Hepatocyte (in vitro differentiated cells): ENCODE measurements around the gene KIAA0825. TPM values are rescaled to one million over a fixed set of nuclear protein-coding genes. Genes with fewer than 3 reads are reported as not detected.

ENCODE experiments used
- DNase-seq: peaks from one replicate; pipeline ENCODE4 v3.0.0-alpha.2; 2016; ENCODE audit warnings: low spot score
- H2AFZ ChIP-seq: fragments of 200-600 bp; sonication (generic); 2 replicates; pipeline ENCODE4 v1.6.0; 2016; ENCODE audit warnings: antibody characterized with exemption, mild to moderate bottlenecking
- H3K27ac ChIP-seq: fragments of 200-600 bp; sonication (generic); 2 replicates; pipeline ENCODE4 v1.5.1; 2016; ENCODE audit warnings: mild to moderate bottlenecking
- H3K27me3 ChIP-seq: fragments of 200-600 bp; sonication (generic); 2 replicates; pipeline ENCODE4 v1.6.1; 2016
- H3K36me3 ChIP-seq: fragments of 200-600 bp; sonication (generic); replicated peaks from 2 replicates; pipeline ENCODE4 v1.5.1; 2016; ENCODE audit warnings: low read depth; ENCODE audit not compliant: insufficient read depth
- H3K4me1 ChIP-seq: fragments of 200-600 bp; sonication (generic); 2 replicates; pipeline ENCODE4 v1.5.1; 2016; ENCODE audit warnings: mild to moderate bottlenecking, moderate library complexity; ENCODE audit not compliant: insufficient read depth
- H3K4me2 ChIP-seq: fragments of 200-600 bp; sonication (generic); 2 replicates; pipeline ENCODE4 v1.6.0; 2016
- H3K4me3 ChIP-seq: fragments of 200-600 bp; sonication (generic); 2 replicates; pipeline ENCODE4 v1.5.1; 2016; ENCODE audit warnings: mild to moderate bottlenecking
- H3K79me2 ChIP-seq: fragments of 200-600 bp; sonication (generic); 2 replicates; pipeline ENCODE4 v1.6.0; 2017; ENCODE audit warnings: mild to moderate bottlenecking
- H3K9me2 ChIP-seq: fragments of 200-600 bp; sonication (generic); replicated peaks from 2 replicates; pipeline ENCODE4 v1.6.0; 2017; ENCODE audit warnings: mild to moderate bottlenecking; ENCODE audit not compliant: insufficient read depth
- H3K9me3 ChIP-seq: fragments of 200-600 bp; sonication (generic); 2 replicates; pipeline ENCODE4 v1.5.1; 2016; ENCODE audit warnings: low read depth, mild to moderate bottlenecking
- H4K20me1 ChIP-seq: fragments of 200-600 bp; sonication (generic); 2 replicates; pipeline ENCODE4 v1.6.0; 2016; ENCODE audit warnings: mild to moderate bottlenecking; ENCODE audit not compliant: insufficient read depth, poor library complexity, severe bottlenecking
- CTCF ChIP-seq: fragments of 200-600 bp; sonication (generic); IDR thresholded peaks from 2 replicates; pipeline ENCODE4 v1.5.1; 2016; ENCODE audit warnings: antibody characterized with exemption, mild to moderate bottlenecking; ENCODE audit not compliant: poor library complexity
- EZH2 ChIP-seq: fragments of 200-600 bp; sonication (generic); IDR thresholded peaks from 2 replicates; pipeline ENCODE4 v1.6.1; 2016; ENCODE audit warnings: antibody characterized with exemption, mild to moderate bottlenecking, borderline replicate concordance
- EZH2phosphoT487 ChIP-seq: fragments of 200-600 bp; sonication (generic); IDR thresholded peaks from one replicate; pipeline ENCODE4 v1.6.1; 2018; ENCODE audit warnings: antibody characterized with exemption, mild to moderate bottlenecking, low read depth, moderate library complexity; ENCODE audit not compliant: unreplicated experiment, severe bottlenecking
- WGBS: methylation state at CpG from one replicate; pipeline ENCODE4 v1.1.6; 2016; ENCODE audit warnings: low lambda C conversion rate; ENCODE audit errors: missing lambda C conversion rate; 5-methylcytosine and 5-hydroxymethylcytosine counted together
- polyA plus RNA-seq: library from polyadenylated mRNA; unstranded; fragments of >200 nt; fragmentation: Nextera tagmentation; extraction: Ambion mirVana; gene quantifications from 2 replicates; pipeline ENCODE4 v1.2.1, GENCODE V29; 2016
- total RNA-seq: library from RNA; depleted of rRNA; stranded (reverse); fragments of >200 nt; gene quantifications from 2 replicates; pipeline ENCODE4 v1.2.3, GENCODE V29; 2014

The KIAA0825 gene
- total and polyA plus RNA-seq, 2 experiments from 2014 or later: 2.1 to 4.5 TPM

GRCh38 chr5:94618029-94618492 is 343 bp downstream of the KIAA0825 start:
- H3K9me3 ChIP-seq: no peaks in the 10 kb centered on the region
- peaks cover 47% of the 10 kb centered on the region for H3K79me2 ChIP-seq
- peak overlapping the region; percentile 78 for H3K4me2 ChIP-seq
- H3K27me3 ChIP-seq: no peaks in the 10 kb centered on the region
- peak overlapping the region; percentile 78 for H3K27ac ChIP-seq
- TF ChIP-seq EZH2phosphoT487: no peak
- TF ChIP-seq EZH2: no peak
- no peak for TF ChIP-seq CTCF
- WGBS: under 1% methylated on average over 23 of the region's 23 CpGs
- peak overlapping the region; percentile 85 for H2AFZ ChIP-seq
- H3K36me3 ChIP-seq: no peaks in the 10 kb centered on the region
- peak overlapping the region; percentile 97 for H3K4me3 ChIP-seq
- H4K20me1 ChIP-seq: no peaks in the 10 kb centered on the region
- H3K9me2 ChIP-seq: no peaks in the 10 kb centered on the region
- H3K4me1 ChIP-seq: peaks cover 16% of the 10 kb centered on the region
- peak; percentile 77 for DNase-seq

- H3K9me2 ChIP-seq: no peaks in the 10 kb centered on the region
- H2AFZ ChIP-seq: no peak overlapping the region
- TF ChIP-seq EZH2phosphoT487: no peak
- no peak for TF ChIP-seq CTCF
- no peak for TF ChIP-seq EZH2
- H3K27me3 ChIP-seq: no peaks in the 10 kb centered on the region
- H3K79me2 ChIP-seq: peaks cover 36% of the 10 kb centered on the region
- peaks cover 16% of the 10 kb centered on the region for H3K4me1 ChIP-seq
- no peaks in the 10 kb centered on the region for H4K20me1 ChIP-seq
- H3K36me3 ChIP-seq: no peaks in the 10 kb centered on the region
- no peak for DNase-seq
- no peak overlapping the region for H3K4me3 ChIP-seq
- WGBS: 93% methylated on average over 3 of the region's 3 CpGs
- H3K4me2 ChIP-seq: no peak overlapping the region
- no peak overlapping the region for H3K27ac ChIP-seq
- H3K9me3 ChIP-seq: no peaks in the 10 kb centered on the region
Measured at GRCh38 chr5:94615862-94616261, 2.5 kb downstream of the KIAA0825 start.

GRCh38 chr5:94614156-94614805 is 4.1 kb downstream of the KIAA0825 start:
- Histone ChIP-seq H3K4me2 (no peak overlapping the region), H3K4me3 (no peak overlapping the region), H3K9me2 (no peaks in the 10 kb centered on the region), H3K79me2 (peaks cover 20% of the 10 kb centered on the region), H2AFZ (no peak overlapping the region), H4K20me1 (no peaks in the 10 kb centered on the region), H3K9me3 (no peaks in the 10 kb centered on the region), H3K27me3 (no peaks in the 10 kb centered on the region), H3K4me1 (peaks cover 13% of the 10 kb centered on the region), H3K27ac (no peak overlapping the region), H3K36me3 (no peaks in the 10 kb centered on the region)
- TF ChIP-seq EZH2phosphoT487 (no peak), EZH2 (no peak), CTCF (no peak)
- WGBS: 92% methylated on average over 2 of the region's 2 CpGs
- no peak for DNase-seq

GRCh38 chr5:94613583-94613982 is 4.8 kb downstream of the KIAA0825 start:
- Histone ChIP-seq H3K4me2 (no peak overlapping the region), H3K9me3 (no peaks in the 10 kb centered on the region), H3K36me3 (no peaks in the 10 kb centered on the region), H3K4me3 (no peak overlapping the region), H4K20me1 (no peaks in the 10 kb centered on the region), H3K79me2 (peaks cover 20% of the 10 kb centered on the region), H3K4me1 (peaks cover 10% of the 10 kb centered on the region), H3K27ac (no peak overlapping the region), H3K9me2 (no peaks in the 10 kb centered on the region), H3K27me3 (no peaks in the 10 kb centered on the region), H2AFZ (no peak overlapping the region)
- TF ChIP-seq EZH2 (no peak), CTCF (peak; percentile 15), EZH2phosphoT487 (no peak)
- DNase-seq: peak; percentile 24
- WGBS: 62% methylated on average over 2 of the region's 2 CpGs
